Hematopoietic multipotent progenitor cell treated with erythropoietin and hydrocortisone succinate and interleukin-3 and kit ligand, for 15 days (in vitro differentiated cells): Measurements from ENCODE around the gene VCAM1.
"Not testable (repeated sequence)": the region's sequence is repeated elsewhere in the genome, so short reads cannot be mapped to it uniquely, and the experiment has no call there.

Experiments
- DNase-seq: peaks from one replicate; pipeline ENCODE4 v3.0.0-alpha.2; 2015; ENCODE audit warnings: low spot score

The VCAM1 gene

DNA sequence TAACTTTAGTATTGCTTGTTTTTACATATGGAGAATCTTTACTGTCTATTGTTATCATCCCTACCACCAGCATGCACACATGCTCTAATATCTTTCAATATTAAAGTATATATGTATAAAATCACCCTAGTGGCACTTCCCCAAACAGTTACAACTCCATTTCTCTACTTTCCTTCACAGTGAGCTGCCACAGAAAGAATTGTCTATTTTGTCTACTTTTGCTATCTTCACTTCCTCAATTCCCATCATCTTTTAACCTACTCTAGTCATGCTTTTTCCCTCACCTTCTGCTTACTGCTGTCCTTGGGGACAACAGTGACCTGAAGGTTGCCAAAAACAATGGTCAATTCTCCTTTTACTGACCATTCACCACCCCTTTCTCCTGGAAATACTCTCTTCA lies 59.2 kb downstream of the VCAM1 start:
- no peak for DNase-seq

DNA sequence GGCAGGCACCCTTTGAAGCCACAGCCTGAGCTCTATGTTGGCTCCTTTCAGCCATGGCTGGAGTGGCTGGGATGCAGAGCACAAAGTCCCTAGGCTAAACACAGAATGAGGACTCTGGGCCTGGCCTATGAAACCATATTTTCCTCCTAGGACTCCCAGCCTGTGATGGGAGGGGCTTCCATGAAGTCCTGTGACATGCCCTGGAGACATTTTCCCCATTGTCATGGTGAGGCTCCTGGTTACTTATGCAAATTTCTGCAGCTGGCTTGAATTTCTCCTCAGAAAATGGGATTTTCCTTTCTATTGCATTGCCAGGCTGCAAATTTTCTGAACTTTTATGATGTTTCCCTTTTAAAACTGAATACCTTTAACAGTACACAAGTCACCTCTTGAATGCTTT lies 61.3 kb downstream of the VCAM1 start:
- DNase-seq = no peak

DNA sequence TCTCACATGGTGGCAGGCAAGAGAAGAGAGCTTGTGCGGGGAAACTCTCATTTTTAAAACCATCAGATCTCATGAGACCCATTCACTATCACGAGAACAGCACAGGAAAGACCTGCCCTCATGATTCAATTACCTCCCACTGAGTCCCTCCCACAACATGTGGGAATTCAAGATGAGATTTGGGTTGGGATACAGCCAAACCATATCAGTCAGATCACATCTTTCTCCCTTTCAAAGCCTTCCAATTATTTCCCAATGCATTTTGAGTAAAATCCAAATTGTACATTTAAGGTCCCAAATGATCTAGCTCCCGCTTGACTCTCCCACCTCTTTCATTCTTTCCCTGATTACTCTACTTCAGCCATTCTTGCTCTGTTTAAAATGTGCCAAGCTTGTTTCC lies 62.2 kb downstream of the VCAM1 start:
- DNase-seq = not testable (repeated sequence)

DNA sequence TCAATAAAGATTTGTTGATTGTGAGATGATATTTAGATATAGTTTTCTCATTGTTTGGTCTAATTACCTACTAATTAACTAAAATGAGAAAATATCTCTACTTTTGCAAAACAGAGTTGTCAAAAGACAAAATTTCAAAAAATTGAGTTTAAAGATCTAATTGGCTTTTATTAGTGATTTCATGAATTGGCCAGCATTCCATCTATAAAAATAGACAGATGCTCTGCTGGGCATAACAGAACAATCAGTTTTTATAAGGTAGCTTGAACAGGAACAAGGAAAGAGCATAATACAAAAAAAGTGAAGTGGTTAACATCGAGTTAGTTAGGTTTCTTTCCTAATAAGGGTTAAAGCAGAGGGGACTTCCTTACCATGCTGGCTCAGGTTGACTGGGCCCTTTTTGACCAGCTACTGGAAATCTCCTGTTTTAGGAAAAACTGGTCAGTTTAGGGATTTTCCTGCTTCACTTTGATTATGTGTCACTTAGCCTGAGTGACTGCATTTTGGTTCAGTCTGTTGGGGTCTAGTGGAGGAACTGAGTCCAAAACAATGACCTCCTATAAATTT lies 63.0 kb downstream of the VCAM1 start:
- no peak for DNase-seq

DNA sequence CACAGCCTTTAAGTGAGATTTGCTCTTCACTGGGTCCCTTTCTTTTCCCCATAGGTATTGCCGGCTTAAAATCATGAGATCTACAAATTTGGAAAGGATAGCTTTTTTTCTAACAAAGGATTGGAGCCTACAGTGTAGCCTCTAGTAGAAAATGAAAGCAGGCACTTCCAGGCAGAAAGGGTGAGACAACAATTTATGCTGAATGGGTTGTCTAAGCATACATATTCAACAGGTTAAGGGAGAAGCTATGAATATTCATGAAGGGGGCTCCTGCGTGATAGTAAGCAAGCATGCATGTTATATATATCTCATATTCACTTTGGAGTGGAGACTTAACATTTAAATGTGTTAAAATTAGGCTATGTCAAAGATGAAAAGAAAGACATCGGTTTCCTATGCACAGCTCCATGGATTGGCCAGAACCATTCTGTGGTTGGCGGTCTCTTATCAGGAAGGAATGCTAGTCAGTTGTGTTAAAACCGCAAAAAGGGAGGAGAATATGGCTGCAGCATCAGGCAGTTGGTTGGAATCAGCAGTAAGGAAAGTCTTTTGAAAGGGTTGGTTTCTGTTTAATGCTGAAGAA lies 66.0 kb downstream of the VCAM1 start:
- DNase-seq = no peak

DNA sequence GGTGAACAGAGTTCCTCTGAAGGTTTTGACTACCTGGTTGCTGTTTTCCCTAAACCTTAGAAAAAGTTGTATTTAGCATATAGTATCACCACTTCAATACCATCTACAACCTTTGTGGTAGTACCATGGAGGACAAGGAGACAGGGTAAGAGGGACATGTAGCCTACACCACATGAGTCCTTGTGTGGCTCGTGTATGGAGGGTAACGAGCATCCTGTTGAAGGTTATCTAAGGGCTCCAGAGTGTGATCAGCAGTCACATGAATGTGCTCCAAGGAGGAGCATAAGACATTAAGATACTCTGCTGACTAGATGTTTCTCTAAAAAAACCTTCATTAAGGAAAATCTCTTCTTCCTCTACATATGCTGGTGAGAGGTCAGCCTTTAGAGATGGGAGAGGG lies 67.3 kb downstream of the VCAM1 start:
- no peak for DNase-seq
